Mucosa of descending colon (tissue), 3 donors: ENCODE data around the gene ELAVL1. TPM values are rescaled to one million over a fixed set of nuclear protein-coding genes. Genes with fewer than 3 reads are reported as not detected.
"Not testable (repeated sequence)": the region's sequence is repeated elsewhere in the genome, so short reads cannot be mapped to it uniquely, and the experiment has no call there.

Experiments used
- ATAC-seq: fragments of 200-7000 bp; cut with Tn5 transposase; one replicate; pipeline ENCODE4 v1.9.1; 2020; ENCODE audit warnings: mild to moderate bottlenecking, moderate library complexity
- DNase-seq, 3 donors: peaks; one replicate each; pipeline ENCODE4 v3.0.0-alpha.2; 2020
- H3K36me3 ChIP-seq: fragments of 200-600 bp; one replicate; pipeline ENCODE4 v1.8.0; 2021; ENCODE audit warnings: low read depth, mild to moderate bottlenecking
- H3K4me1 ChIP-seq: fragments of 200-600 bp; one replicate; pipeline ENCODE4 v1.8.0; 2021; ENCODE audit warnings: low read depth, mild to moderate bottlenecking
- H3K4me3 ChIP-seq: fragments of 200-600 bp; one replicate; pipeline ENCODE4 v1.8.0; 2021; ENCODE audit warnings: mild to moderate bottlenecking
- H3K9me3 ChIP-seq: fragments of 200-600 bp; one replicate; pipeline ENCODE4 v1.8.0; 2021; ENCODE audit warnings: mild to moderate bottlenecking
- CTCF ChIP-seq: fragments of 200-600 bp; IDR thresholded peaks from one replicate; pipeline ENCODE4 v1.8.0; 2022; ENCODE audit warnings: antibody characterized with exemption, mild to moderate bottlenecking
- intact Hi-C, 2 donors: fragments of 100-400 bp; cut with DNase I in 1 of 2; cut with micrococcal nuclease in 1 of 2; formaldehyde crosslinking; loops; one replicate each; pipeline versions ENCODE4 v1.11.0 to v1.11.1; 2022; cut with DNase I, micrococcal nuclease
- total RNA-seq, 3 donors: library from RNA; stranded (reverse); fragmentation: NEBNext Ultra II Directional in 2 of 3; extraction: Animal tissue kit (Norgen Biotek cat#: 25700) in 2 of 3; gene quantifications; one replicate each; pipeline versions ENCODE4 v1.2.1 to v1.2.4, GENCODE V29; 2021 to 2023
- donor health status: DM: no; HTN: no; CAD: no; lungs with moderate emphysema.
- donor health status: DM: no; HTN: no; CAD: no.
- donor health status: DM: no; HTN: yes; CAD: no.

ELAVL1 gene
- total RNA-seq, 3 donors from 2014 or later = 43.9 to 63.9 (median 58.7) TPM

GRCh38 chr19:7932276-7932929, 73.0 kb downstream of the ELAVL1 start:
- H3K9me3 ChIP-seq = no peaks in the 10 kb centered on the region
- ATAC-seq = no peak
- no peak for TF ChIP-seq CTCF
- DNase-seq = peak in 1 of 3 donors; percentile 22
- no peaks in the 10 kb centered on the region for H3K36me3 ChIP-seq
- peaks cover 3% of the 10 kb centered on the region for H3K4me1 ChIP-seq
- H3K4me3 ChIP-seq = no peak overlapping the region
- intact Hi-C loops = no loop called here

DNA sequence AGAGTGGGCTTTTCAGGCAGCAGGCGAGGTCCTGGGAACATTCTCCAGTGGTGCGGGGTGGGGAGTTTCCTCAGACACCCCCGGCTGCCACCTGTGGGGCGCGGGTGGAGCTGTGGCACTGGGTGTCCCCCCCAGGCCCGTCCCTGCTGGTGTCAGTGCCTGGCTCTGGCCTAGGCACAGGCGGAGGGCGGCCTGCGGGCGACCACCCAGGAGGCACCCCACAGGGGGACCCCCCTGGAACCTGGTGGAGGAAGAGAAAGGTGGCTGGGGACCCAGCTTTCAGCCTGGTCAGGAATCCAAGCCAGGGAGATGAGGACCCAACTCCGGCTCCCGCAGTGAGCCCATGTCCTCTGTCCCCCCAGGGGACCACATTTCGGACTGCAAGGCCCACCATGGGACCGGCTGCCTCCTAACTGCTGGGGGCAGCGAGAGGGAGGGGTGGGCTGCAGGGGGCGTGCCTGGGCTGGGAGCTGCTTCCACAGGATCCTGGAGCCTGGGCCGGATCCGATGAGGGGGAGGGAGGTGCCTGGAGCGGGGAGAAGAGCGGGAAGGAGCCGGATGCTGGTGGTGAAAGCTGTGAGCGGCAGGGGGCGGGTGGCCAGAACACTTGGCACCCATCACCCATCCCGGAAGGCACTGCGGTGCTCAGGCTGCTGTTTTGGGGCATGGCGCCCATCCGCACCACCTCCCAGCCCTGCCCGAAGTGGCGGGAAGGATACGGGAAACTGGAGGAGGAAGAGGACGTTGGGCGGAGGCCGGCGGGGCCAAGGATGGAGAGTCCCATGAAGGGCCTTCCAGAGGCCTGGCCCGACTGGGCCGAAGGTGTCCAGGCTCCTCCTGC, 74.0 kb downstream of the ELAVL1 start:
- H3K9me3 ChIP-seq = no peaks in the 10 kb centered on the region
- peak in 2 of 3 donors; percentile 29 to 56 for DNase-seq
- no peak for ATAC-seq
- intact Hi-C loops = no loop called here
- TF ChIP-seq CTCF = no peak
- H3K4me3 ChIP-seq = no peak overlapping the region
- H3K4me1 ChIP-seq = peaks cover 3% of the 10 kb centered on the region
- H3K36me3 ChIP-seq = no peaks in the 10 kb centered on the region

DNA sequence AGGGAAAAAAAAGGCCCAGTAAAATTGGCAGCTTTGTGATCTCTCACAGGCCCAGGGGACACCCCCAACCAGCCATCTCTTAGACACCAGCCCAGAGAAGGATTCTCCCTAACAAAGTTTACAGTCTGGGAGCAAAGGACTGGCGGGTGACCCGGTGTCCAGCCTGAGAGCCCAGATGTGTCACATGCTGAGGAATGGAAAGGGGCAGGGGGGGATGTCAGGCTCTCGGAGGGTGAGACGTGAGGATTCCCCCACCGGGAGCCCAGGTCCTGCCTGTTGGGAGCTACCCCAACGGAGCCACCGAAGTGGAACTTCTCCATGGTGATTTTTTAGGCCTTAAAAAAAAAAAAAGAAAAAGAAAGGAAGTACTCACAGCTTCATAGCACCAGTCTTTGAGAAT, 74.7 kb downstream of the ELAVL1 start:
- no peak overlapping the region for H3K4me3 ChIP-seq
- TF ChIP-seq CTCF = no peak
- ATAC-seq = no peak
- H3K4me1 ChIP-seq = peaks cover 7% of the 10 kb centered on the region
- intact Hi-C loops = no loop called here
- H3K36me3 ChIP-seq = no peaks in the 10 kb centered on the region
- DNase-seq = no peak
- no peaks in the 10 kb centered on the region for H3K9me3 ChIP-seq

DNA sequence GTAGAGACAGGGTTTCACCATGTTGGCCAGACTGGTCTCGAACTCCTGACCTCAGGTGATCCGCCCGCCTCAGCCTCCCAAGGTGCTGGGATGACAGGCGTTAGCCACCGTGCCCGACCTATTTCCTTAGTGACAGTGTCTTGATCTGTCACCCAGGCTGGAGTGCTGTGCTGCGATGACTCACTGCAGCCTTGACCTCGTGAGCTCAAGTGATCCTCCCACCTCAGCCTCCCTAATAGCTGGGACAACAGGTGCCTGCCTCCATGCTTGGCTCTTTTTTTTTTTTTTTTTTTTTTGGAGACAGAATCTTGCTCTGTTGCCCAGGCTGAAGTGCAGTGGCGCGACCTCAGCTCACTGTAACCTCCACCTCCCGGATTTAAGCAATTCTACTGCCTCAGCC, 75.4 kb downstream of the ELAVL1 start:
- H3K9me3 ChIP-seq, H3K36me3 ChIP-seq, intact Hi-C loops, H3K4me3 ChIP-seq, H3K4me1 ChIP-seq: not testable (repeated sequence)
- DNase-seq (peak in 1 of 3 donors; percentile 21), ATAC-seq (peak; percentile 11)

DNA sequence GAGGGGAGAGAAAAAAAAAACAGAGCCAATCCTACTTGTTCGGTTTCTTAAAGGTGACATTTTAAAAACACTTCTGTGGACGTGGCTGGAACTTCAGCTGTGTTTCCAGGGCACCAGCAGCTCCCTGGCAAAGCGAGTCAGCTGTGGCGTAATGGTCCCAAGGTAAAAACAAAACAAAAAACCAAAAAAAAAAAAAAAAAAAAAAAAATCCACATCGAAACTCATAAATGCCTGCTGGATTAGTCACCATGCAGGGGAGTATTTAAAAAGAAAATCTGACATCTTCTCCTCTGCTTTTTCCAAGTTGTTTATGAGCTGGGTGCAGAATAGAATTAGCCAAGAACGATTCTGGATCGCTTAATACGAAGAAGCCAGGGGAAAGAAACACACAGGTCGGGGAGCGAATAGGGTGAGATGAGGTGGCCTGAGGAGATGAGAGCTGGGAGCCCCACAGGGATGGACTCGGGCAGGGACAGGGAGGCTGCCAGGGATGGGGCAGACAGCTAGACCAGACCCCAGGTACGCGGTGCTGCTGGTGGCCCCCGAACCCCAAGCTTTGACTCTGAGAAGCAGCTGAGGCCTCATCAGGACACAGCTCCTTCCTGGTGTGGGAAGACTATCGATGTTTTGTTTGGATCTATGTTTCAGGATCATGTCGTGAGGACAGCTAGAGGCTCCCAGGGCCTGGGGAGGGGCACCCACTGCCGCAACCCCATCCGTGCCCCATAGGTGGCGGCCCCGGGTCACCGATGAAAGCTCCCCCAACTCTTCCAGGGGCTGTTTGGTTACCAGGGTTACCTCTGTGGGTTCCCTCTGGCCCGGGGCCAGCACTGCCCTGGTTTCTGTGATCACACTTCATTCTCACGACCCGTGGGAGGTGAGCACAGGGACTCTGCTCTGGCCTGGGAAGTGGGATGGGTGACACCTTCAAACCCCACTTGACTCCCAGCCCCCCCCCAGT, 76.4 kb downstream of the ELAVL1 start:
- Histone ChIP-seq H3K36me3 (no peaks in the 10 kb centered on the region), H3K9me3 (no peaks in the 10 kb centered on the region), H3K4me3 (no peak overlapping the region), H3K4me1 (peaks cover 10% of the 10 kb centered on the region)
- intact Hi-C loops = no loop called here
- DNase-seq (peak in 2 of 3 donors; percentile 57 to 61), ATAC-seq (peak; percentile 6)
- no peak for TF ChIP-seq CTCF
